22Rv1 (cell line): ENCODE measurements around the gene CALML5.

ENCODE experiments used
- H3K27ac ChIP-seq: fragments of 450-650 bp; 2 replicates; pipeline ENCODE4 v1.5.1; 2017
- ZFX ChIP-seq: fragments of 450-650 bp; IDR thresholded peaks from 2 replicates; pipeline ENCODE4 v1.6.1; 2017; ENCODE audit warnings: antibody characterized with exemption, borderline replicate concordance
- TF ChIP-seq, protein P1 (sequence below): fragments of 450-650 bp; IDR thresholded peaks from 2 replicates; pipeline ENCODE4 v1.5.1; 2017; ENCODE audit warnings: mild to moderate bottlenecking

CALML5 gene

DNA sequence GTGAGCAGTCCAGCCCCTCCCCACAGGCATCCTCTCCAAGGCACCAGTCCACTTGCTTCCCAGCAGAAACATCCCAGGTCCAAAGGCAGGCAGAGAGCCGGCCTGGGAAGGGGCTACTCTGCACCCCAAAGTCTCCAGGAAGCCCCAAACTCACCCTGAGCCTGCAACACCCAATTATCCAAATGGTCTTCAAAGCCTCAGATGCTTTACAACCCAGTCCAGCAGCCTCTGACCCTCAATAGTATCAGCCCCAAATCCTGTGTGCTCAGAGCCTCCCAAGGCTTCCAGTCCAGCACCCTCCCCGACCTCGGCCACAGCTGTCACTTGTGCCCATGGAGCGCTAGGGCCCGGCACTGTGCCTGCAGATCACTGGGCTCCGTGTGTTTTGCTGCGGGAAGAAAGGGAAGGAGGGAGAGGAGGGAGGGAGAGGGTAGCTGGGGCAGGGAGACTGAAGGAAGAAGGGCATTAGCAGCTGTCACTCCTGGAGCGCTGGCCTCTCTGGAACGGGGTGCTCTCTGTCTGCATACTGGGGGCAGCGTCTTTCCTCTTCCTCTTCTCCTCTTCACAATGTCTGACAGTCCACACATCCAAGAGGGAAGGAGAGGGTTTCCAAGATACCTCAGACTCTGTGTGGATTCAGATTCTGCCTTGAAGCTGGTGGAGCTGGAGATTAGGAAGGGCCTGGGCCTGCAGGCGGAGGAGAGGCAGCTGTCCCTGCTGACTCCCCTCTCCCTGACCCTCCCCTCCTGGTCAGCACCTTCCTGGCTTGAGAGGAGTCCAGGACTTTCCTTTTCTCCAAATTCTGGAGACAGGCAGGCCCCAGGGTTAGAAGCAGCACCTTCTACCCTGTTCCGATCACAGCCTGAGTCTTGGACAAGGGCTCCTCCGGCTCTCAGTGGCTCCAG, 13.2 kb downstream of the CALML5 start:
- H3K27ac ChIP-seq, result 0 out of 2 replicates have a peak overlapping the region, but pooled peaks have one; percentile 99
- TF ChIP-seq ZFX, result no peak
- TF ChIP-seq, protein P1, sequence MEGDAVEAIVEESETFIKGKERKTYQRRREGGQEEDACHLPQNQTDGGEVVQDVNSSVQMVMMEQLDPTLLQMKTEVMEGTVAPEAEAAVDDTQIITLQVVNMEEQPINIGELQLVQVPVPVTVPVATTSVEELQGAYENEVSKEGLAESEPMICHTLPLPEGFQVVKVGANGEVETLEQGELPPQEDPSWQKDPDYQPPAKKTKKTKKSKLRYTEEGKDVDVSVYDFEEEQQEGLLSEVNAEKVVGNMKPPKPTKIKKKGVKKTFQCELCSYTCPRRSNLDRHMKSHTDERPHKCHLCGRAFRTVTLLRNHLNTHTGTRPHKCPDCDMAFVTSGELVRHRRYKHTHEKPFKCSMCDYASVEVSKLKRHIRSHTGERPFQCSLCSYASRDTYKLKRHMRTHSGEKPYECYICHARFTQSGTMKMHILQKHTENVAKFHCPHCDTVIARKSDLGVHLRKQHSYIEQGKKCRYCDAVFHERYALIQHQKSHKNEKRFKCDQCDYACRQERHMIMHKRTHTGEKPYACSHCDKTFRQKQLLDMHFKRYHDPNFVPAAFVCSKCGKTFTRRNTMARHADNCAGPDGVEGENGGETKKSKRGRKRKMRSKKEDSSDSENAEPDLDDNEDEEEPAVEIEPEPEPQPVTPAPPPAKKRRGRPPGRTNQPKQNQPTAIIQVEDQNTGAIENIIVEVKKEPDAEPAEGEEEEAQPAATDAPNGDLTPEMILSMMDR, result no peak

DNA sequence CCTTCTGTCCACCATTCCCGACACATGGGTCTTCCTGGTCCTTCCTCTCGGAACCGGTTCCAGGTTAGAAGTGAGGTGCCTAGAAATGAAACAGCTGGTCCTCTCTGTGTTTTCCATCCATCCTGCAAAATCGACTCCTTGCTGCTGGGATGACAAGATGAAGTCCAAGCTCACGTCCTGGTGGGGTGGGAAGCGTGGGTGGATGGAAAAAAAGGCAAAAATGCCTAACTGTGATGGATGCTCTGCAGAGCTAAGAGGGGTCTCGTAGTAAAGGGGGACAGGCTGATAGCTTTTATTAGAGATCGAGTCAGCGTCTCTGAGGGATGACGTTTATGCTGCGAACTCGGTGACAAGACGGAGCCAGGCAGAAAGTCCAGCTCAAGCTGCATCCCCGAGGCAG, 14.1 kb downstream of the CALML5 start:
- H3K27ac ChIP-seq, result no peak overlapping the region
- TF ChIP-seq, protein P1, result no peak
- TF ChIP-seq ZFX, result no peak

DNA sequence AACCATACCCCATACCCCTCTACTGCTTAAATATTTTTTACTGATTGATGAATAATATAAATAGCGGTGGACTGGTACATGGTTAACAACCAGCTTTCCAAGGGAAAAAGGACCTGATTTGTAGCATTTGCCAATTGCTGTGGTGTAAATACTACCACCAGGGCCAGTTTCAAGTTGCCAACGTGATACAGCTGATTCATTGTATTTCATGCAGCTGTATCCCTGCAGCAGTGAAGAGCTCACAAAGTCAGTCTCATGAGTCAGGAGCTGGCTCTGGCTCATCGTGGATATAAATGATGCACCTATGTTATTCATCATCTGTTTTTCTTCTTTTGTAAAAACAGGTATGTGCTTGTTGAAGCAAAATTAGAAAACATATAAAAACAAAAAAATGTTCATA, 15.2 kb downstream of the CALML5 start:
- no peak overlapping the region for H3K27ac ChIP-seq
- TF ChIP-seq ZFX, result no peak
- TF ChIP-seq, protein P1, result no peak

DNA sequence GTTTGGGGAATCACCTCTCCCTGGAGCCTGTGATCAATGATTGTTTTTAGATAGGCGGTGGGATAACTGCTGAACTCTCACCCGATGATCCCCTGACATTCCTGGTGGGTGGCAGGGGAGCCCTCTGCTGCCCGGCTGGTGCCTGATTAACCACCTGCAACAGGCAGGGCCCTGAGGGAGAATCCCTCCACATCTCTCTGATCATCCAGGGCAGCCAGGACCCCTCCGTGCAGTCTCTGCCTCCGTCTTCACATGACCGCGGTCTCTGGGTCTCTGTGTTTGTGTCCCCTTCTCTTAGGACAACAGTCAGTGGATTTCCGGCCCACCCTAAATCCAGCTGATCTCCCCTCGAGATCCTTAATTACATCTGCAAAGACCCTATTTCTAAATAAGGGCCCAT, 17.4 kb downstream of the CALML5 start:
- H3K27ac ChIP-seq, result no peak overlapping the region
- TF ChIP-seq, protein P1, result no peak
- no peak for TF ChIP-seq ZFX

DNA sequence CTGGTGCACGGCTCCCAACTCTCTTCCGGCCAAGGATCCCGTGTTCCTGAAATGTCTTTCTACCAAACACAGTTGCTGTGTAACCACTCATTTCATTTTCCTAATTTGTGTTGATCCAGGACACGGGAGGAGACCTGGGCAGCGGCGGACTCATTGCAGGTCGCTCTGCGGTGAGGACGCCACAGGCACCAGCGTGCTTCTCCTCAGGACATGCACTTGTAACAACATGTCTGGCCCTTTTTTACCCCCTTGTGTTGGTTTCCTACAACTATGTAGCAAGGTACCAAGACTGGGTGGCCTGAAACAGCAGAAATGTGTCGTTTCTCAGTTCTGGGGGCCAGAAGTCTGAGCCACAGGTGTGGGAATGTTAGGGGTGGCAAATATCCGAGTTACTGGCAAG, 18.2 kb downstream of the CALML5 start:
- TF ChIP-seq, protein P1, result no peak
- no peak for TF ChIP-seq ZFX
- H3K27ac ChIP-seq, result no peak overlapping the region

DNA sequence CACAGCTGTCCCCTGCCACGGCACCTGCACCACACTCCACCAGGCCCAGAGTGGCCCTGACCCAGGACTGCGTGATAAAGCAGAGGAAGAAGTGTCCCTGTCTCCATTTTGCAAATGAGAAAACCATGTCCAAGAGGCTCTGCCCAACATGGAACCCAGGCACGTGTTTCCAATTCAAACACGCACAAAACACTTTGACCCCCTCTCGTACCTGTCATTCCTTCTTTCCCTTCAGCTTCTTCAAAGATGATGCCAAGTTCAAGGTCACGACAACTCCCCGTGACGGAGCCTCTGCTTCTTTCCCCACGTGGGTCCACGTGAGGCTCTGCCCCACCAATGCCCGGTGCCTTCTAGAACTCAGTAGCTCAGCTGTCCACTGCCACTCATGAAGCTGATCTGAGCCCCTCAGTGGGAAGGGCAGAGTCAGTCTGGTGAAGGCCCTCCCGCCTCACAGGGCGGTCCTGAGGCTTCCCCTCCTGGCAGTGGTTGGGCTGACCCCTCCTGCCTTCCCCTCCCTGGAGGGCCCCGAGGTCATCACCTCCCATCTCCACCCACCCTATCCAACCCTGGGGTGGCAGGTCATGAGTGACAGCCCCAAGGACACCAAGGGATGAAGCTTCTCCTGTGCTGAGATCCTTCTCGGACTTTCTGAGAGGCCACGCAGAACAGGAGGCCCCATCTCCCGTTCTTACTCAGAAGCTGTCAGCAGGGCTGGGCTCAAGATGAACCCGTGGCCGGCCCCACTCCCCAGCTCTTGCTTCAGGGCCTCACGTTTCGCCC, 19.0 kb downstream of the CALML5 start:
- H3K27ac ChIP-seq, result no peak overlapping the region
- TF ChIP-seq ZFX, result no peak
- TF ChIP-seq, protein P1, result no peak
